Liver (tissue), 9 donors: ENCODE results near the gene ACD. TPM values are rescaled to one million over a fixed set of nuclear protein-coding genes. Genes with fewer than 3 reads are reported as not detected.

Experiments
- DNase-seq: peaks from one replicate; pipeline ENCODE4 v3.0.0-alpha.2; 2017; ENCODE audit warnings: low spot score
- H3K27ac ChIP-seq, 2 donors: one replicate each; pipeline ENCODE4 v1.7.0; 2013; ENCODE audit warnings: inconsistent platforms in 2 of 2, low read length in 2 of 2, control low read depth in 1 of 2, low read depth in 1 of 2, mild to moderate bottlenecking in 1 of 2
- H3K27me3 ChIP-seq, 4 donors: one replicate each; pipeline versions ENCODE4 v1.6.1 to v1.7.0; 2013; ENCODE audit warnings: low read length in 3 of 4, inconsistent platforms in 1 of 4, mild to moderate bottlenecking in 1 of 4, moderate library complexity in 1 of 4; ENCODE audit not compliant: control insufficient read depth in 4 of 4, insufficient read depth in 4 of 4
- H3K36me3 ChIP-seq, 4 donors: one replicate each; pipeline versions ENCODE4 v1.6.1 to v1.7.0; 2013; ENCODE audit warnings: low read length in 3 of 4, mild to moderate bottlenecking in 3 of 4, low read depth in 1 of 4, moderate library complexity in 1 of 4; ENCODE audit not compliant: control insufficient read depth in 4 of 4, insufficient read depth in 3 of 4
- H3K4me1 ChIP-seq, 4 donors: one replicate each; pipeline versions ENCODE4 v1.6.1 to v1.7.0; 2013; ENCODE audit warnings: low read length in 3 of 4, mild to moderate bottlenecking in 3 of 4, moderate library complexity in 1 of 4; ENCODE audit not compliant: control insufficient read depth in 4 of 4, insufficient read depth in 4 of 4
- H3K4me3 ChIP-seq, 3 donors: one replicate each; pipeline versions ENCODE4 v1.6.1 to v1.7.0; 2013; ENCODE audit warnings: low read length in 3 of 3, control low read depth in 1 of 3, low read depth in 1 of 3, mild to moderate bottlenecking in 1 of 3
- H3K9ac ChIP-seq, 2 donors: one replicate each; pipeline ENCODE4 v1.7.0; 2013; ENCODE audit warnings: low read length in 2 of 2, mild to moderate bottlenecking in 2 of 2, moderate library complexity in 2 of 2, control low read depth in 1 of 2, low read depth in 1 of 2
- H3K9me3 ChIP-seq, 4 donors: one replicate each; pipeline versions ENCODE4 v1.6.1 to v1.7.0; 2013; ENCODE audit warnings: low read length in 3 of 4; ENCODE audit not compliant: control insufficient read depth in 4 of 4
- FOXA1 ChIP-seq: IDR thresholded peaks from 2 replicates; pipeline ENCODE4 v1.6.1; 2016; ENCODE audit warnings: antibody characterized with exemption
- GABPA ChIP-seq, 2 donors: IDR thresholded peaks in 1 of 2; conservative IDR thresholded peaks in 1 of 2; 2 replicates each; pipeline ENCODE4 v1.6.1; 2016; ENCODE audit warnings: antibody characterized with exemption in 2 of 2, mild to moderate bottlenecking in 1 of 2, moderate library complexity in 1 of 2
- HNF4A ChIP-seq, 2 donors: conservative IDR thresholded peaks; 2 replicates each; pipeline ENCODE4 v1.6.1; 2016; ENCODE audit warnings: antibody characterized with exemption in 2 of 2, mild to moderate bottlenecking in 2 of 2
- RXRA ChIP-seq, 2 donors: IDR thresholded peaks; 2 replicates each; pipeline ENCODE4 v1.6.1; 2017 to 2018; ENCODE audit warnings: antibody characterized with exemption in 2 of 2, mild to moderate bottlenecking in 1 of 2
- SP1 ChIP-seq: IDR thresholded peaks from 2 replicates; pipeline ENCODE4 v1.6.1; 2018; ENCODE audit warnings: antibody characterized with exemption, mild to moderate bottlenecking
- TAF1 ChIP-seq: conservative IDR thresholded peaks from 2 replicates; pipeline ENCODE4 v1.6.1; 2016; ENCODE audit warnings: antibody characterized with exemption, mild to moderate bottlenecking
- YY1 ChIP-seq: IDR thresholded peaks from 2 replicates; pipeline ENCODE4 v1.6.1; 2016; ENCODE audit warnings: antibody characterized with exemption, mild to moderate bottlenecking
- WGBS: extraction: QIAGEN DNeasy Blood & Tissue Kit; methylation state at CpG from one replicate; pipeline ENCODE4 v1.1.7; 2013; 5-methylcytosine and 5-hydroxymethylcytosine counted together
- polyA plus RNA-seq, 2 donors: library from polyadenylated mRNA; stranded (reverse) in 1 of 2; unstranded in 1 of 2; fragments of 200-250 nt in 1 of 2; fragments of >200 nt in 1 of 2; fragmentation: Nextera tagmentation in 1 of 2; extraction: Ambion mirVana in 1 of 2; gene quantifications; one replicate each; pipeline versions ENCODE4 v1.2.1 to v1.2.3, GENCODE V29; 2013 to 2015
- total RNA-seq, 2 donors: library from RNA; depleted of rRNA; stranded (reverse); fragments of >200 nt; gene quantifications; one replicate each; pipeline ENCODE4 v1.2.3, GENCODE V29; 2014
- TF ChIP-seq, protein P1 (sequence below): IDR thresholded peaks from 2 replicates; pipeline ENCODE4 v1.6.1; 2016; ENCODE audit warnings: antibody characterized with exemption
- TF ChIP-seq, protein P2 (sequence below): IDR thresholded peaks from 2 replicates; pipeline ENCODE4 v1.6.1; 2016; ENCODE audit warnings: antibody characterized with exemption, mild to moderate bottlenecking
- donor health status: healthy.
- donor health status: healthy.
- donor health status: healthy.
- donor health status: healthy.
- donor health status: healthy.

The ACD gene
- total RNA-seq (1 to 10 TPM; 4.3 to 5.6 TPM), polyA plus RNA-seq (1 to 10 TPM; 4.7 to 5.6 TPM)

DNA sequence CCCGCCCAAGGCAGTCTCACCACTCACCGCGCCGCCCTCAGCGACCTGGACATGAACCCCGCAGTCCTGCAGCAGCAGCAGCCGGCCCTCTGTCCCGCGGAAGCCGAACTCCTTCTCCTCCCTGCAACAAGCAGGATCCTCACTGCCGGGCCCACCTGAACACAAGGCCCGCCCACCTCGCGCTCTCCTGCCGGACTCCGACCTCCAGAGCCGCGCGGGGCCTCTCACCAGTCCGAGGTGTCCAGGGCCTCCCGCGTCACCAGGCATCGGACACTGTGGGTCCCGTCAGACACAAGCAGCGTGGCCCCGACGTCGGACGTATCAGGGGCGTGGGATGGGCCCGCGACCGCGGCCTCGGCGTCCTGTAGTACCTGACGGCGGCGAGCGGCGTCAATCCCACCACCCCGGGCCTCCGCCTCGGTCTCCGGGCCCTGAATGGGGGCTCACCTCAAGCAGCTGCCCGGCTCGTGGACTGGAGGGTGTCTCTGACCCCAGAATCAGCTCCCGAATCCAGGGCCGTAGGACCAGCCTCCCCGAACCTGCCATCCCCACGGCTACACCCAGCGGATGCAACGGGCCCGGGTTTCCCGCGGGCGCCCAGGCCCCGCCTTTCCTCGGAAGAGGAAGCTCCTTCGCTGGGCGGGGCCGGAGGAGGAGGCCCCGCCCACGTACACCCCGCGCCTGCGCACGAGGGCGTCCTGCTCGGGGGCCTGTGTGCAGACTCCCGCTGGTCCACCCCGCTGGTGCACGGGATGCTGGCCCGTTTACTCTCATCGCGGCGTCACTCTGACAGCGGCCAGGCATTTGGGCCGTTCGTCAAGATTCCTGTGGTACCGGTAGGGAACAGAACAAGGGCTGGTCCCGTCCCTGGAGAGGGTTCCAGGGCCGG is at the start of gene ACD:
Gene ACD (minus strand): TSS at position 586 of the 889 bp plus-strand sequence. CDS start 40 bp downstream, at position 546.
- Histone ChIP-seq H3K9ac (peak within 1 kb of the TSS; percentile 36 to 79), H3K4me3 (peak within 1 kb of the TSS; percentile 73 to 98 (median 77)), H3K4me1 (peaks cover 11 to 52% (median 36%) of the 10 kb centered on the region in 4 donors), H3K36me3 (peaks cover 0 to 1% (median 0%) of the 10 kb centered on the region in 4 donors), H3K27me3 (no peaks in the 10 kb centered on the region), H3K9me3 (no peaks in the 10 kb centered on the region), H3K27ac (peak within 1 kb of the TSS; percentile 91 to 98)
- DNase-seq, result peak; percentile 95
- under 1% methylated on average over 83 of the region's 83 CpGs for WGBS
- TF ChIP-seq, protein P1, sequence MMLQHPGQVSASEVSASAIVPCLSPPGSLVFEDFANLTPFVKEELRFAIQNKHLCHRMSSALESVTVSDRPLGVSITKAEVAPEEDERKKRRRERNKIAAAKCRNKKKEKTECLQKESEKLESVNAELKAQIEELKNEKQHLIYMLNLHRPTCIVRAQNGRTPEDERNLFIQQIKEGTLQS, result no peak
- TF ChIP-seq GABPA (IDR thresholded peaks at IDR 0.05 in 1 of 2, conservative IDR thresholded peaks at IDR 0.05 in 1 of 2), result peak in 1 of 2 donors; percentile 82
- peak; percentile 38 for TF ChIP-seq YY1
- TF ChIP-seq FOXA1, result no peak
- TF ChIP-seq RXRA (IDR thresholded peaks at IDR 0.05), result no peak
- TF ChIP-seq, protein P2, sequence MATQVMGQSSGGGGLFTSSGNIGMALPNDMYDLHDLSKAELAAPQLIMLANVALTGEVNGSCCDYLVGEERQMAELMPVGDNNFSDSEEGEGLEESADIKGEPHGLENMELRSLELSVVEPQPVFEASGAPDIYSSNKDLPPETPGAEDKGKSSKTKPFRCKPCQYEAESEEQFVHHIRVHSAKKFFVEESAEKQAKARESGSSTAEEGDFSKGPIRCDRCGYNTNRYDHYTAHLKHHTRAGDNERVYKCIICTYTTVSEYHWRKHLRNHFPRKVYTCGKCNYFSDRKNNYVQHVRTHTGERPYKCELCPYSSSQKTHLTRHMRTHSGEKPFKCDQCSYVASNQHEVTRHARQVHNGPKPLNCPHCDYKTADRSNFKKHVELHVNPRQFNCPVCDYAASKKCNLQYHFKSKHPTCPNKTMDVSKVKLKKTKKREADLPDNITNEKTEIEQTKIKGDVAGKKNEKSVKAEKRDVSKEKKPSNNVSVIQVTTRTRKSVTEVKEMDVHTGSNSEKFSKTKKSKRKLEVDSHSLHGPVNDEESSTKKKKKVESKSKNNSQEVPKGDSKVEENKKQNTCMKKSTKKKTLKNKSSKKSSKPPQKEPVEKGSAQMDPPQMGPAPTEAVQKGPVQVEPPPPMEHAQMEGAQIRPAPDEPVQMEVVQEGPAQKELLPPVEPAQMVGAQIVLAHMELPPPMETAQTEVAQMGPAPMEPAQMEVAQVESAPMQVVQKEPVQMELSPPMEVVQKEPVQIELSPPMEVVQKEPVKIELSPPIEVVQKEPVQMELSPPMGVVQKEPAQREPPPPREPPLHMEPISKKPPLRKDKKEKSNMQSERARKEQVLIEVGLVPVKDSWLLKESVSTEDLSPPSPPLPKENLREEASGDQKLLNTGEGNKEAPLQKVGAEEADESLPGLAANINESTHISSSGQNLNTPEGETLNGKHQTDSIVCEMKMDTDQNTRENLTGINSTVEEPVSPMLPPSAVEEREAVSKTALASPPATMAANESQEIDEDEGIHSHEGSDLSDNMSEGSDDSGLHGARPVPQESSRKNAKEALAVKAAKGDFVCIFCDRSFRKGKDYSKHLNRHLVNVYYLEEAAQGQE, result no peak
- TF ChIP-seq SP1, result peak; percentile 5

DNA sequence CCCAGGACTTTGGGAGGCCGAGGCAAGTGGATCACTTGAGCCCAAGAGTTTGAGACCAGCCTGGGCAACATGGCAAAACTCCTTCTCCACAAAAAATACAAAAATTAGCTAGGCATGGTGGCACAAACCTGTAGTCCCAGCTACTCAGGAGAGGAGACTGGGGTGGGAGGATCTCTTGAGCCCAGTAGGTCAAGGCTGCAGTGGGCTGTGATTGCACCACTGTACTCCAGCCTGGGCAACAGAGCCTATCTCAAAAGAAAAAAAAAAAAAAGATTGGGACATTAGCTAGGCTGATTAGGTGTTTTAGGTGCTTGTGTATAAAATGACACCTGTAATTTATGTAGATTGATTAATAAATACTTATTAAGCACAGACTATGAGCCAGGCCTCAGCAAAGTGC is 49.0 kb upstream of the ACD start:
- DNase-seq, result no peak
- Histone ChIP-seq H3K9me3 (no peaks in the 10 kb centered on the region), H3K4me3 (no peak overlapping the region), H3K36me3 (peaks cover 0 to 4% (median 0%) of the 10 kb centered on the region in 4 donors), H3K27ac (no peak overlapping the region), H3K4me1 (peaks cover 4 to 29% (median 10%) of the 10 kb centered on the region in 4 donors), H3K9ac (no peak overlapping the region), H3K27me3 (no peaks in the 10 kb centered on the region)
- TF ChIP-seq HNF4A (conservative IDR thresholded peaks at IDR 0.05) (peak; percentile 15 to 20), TAF1 (no peak)
- 98% methylated on average over 1 of the region's 1 CpG for WGBS

DNA sequence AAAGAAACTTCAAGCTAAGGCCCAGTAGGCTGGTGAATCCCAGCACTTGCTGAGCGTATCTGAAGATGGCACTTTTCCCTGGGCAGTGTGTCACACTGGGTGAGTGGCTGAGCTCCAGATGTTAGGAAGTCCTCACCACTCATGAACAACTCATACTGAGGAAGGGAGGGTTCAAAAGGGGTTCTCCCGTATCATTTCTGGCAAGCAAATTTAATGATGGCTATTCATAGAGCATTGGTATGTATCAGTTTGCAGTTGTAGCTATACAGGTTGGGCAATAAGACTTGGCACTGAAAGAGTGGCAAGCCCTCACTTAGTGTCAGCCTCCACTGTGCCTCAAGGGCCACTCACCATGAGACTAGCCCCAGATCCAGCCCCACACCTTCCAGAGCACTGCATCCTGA is 48.3 kb upstream of the ACD start:
- 71% methylated on average over 2 of the region's 2 CpGs for WGBS
- no peak overlapping the region for H3K4me3 ChIP-seq
- TF ChIP-seq GABPA (IDR thresholded peaks at IDR 0.05 in 1 of 2, conservative IDR thresholded peaks at IDR 0.05 in 1 of 2), result no peak
- H3K9ac ChIP-seq, result no peak overlapping the region
- no peaks in the 10 kb centered on the region for H3K27me3 ChIP-seq
- no peaks in the 10 kb centered on the region for H3K9me3 ChIP-seq
- no peak overlapping the region for H3K27ac ChIP-seq
- peaks cover 7 to 30% (median 9%) of the 10 kb centered on the region in 4 donors for H3K4me1 ChIP-seq
- no peak for DNase-seq
- peaks cover 0 to 5% (median 0%) of the 10 kb centered on the region in 4 donors for H3K36me3 ChIP-seq
